ENCODE data around the gene CAMTA1. TPM values are rescaled to one million over a fixed set of nuclear protein-coding genes. Genes with fewer than 3 reads are reported as not detected.

CAMTA1 gene
- total and polyA plus RNA-seq, 2 donors = 53.3 to 115 TPM

GRCh38 chr1:7076572-7076971 is 291.3 kb downstream of the CAMTA1 start:
- DNase-seq (ENCODE audit: extremely low spot score) = no peak
- no peaks in the 10 kb centered on the region for H3K4me1 ChIP-seq (ENCODE audit: insufficient read depth)
- no peak overlapping the region for H3K4me3 ChIP-seq (ENCODE audit: low read depth, low read length)
- 60% methylated on average over 4 of the region's 4 CpGs for WGBS
- no peaks in the 10 kb centered on the region for H3K36me3 ChIP-seq (ENCODE audit: insufficient read depth)
- H3K27ac ChIP-seq (ENCODE audit: low read depth) = no peak overlapping the region

GRCh38 chr1:7077136-7077535 is 291.9 kb downstream of the CAMTA1 start:
- Histone ChIP-seq H3K4me1 (ENCODE audit: insufficient read depth) (no peaks in the 10 kb centered on the region), H3K4me3 (ENCODE audit: low read depth, low read length) (no peak overlapping the region), H3K36me3 (ENCODE audit: insufficient read depth) (no peaks in the 10 kb centered on the region), H3K27ac (ENCODE audit: low read depth) (no peak overlapping the region)
- no peak for DNase-seq (ENCODE audit: extremely low spot score)
- 45% methylated on average over 4 of the region's 4 CpGs for WGBS

GRCh38 chr1:7077970-7078369 is 292.7 kb downstream of the CAMTA1 start:
- H3K4me1 ChIP-seq (ENCODE audit: insufficient read depth) = no peaks in the 10 kb centered on the region
- WGBS = 82% methylated on average over 3 of the region's 3 CpGs
- H3K27ac ChIP-seq (ENCODE audit: low read depth) = no peak overlapping the region
- H3K36me3 ChIP-seq (ENCODE audit: insufficient read depth) = no peaks in the 10 kb centered on the region
- DNase-seq (ENCODE audit: extremely low spot score) = no peak
- H3K4me3 ChIP-seq (ENCODE audit: low read depth, low read length) = no peak overlapping the region

- 92% methylated on average over 4 of the region's 4 CpGs for WGBS
- Histone ChIP-seq H3K4me1 (ENCODE audit: insufficient read depth) (no peaks in the 10 kb centered on the region), H3K36me3 (ENCODE audit: insufficient read depth) (no peaks in the 10 kb centered on the region), H3K4me3 (ENCODE audit: low read depth, low read length) (no peak overlapping the region), H3K27ac (ENCODE audit: low read depth) (no peak overlapping the region)
- no peak for DNase-seq (ENCODE audit: extremely low spot score)
Observed at GRCh38 chr1:7079637-7080036, 294.4 kb downstream of the CAMTA1 start.

- Histone ChIP-seq H3K4me3 (ENCODE audit: low read depth, low read length) (no peak overlapping the region), H3K36me3 (ENCODE audit: insufficient read depth) (no peaks in the 10 kb centered on the region), H3K4me1 (ENCODE audit: insufficient read depth) (no peaks in the 10 kb centered on the region), H3K27ac (ENCODE audit: low read depth) (no peak overlapping the region)
- 63% methylated on average over 17 of the region's 17 CpGs for WGBS
- DNase-seq (ENCODE audit: extremely low spot score) = no peak
Observed at GRCh38 chr1:7084232-7084894, 299.1 kb downstream of the CAMTA1 start.

- DNase-seq (ENCODE audit: extremely low spot score) = no peak
- Histone ChIP-seq H3K27ac (ENCODE audit: low read depth) (no peak overlapping the region), H3K36me3 (ENCODE audit: insufficient read depth) (no peaks in the 10 kb centered on the region), H3K4me3 (ENCODE audit: low read depth, low read length) (no peak overlapping the region), H3K4me1 (ENCODE audit: insufficient read depth) (no peaks in the 10 kb centered on the region)
- 87% methylated on average over 6 of the region's 6 CpGs for WGBS
Observed at GRCh38 chr1:7085521-7085920, 300.3 kb downstream of the CAMTA1 start.

- 78% methylated on average over 11 of the region's 11 CpGs for WGBS
- no peaks in the 10 kb centered on the region for H3K4me1 ChIP-seq (ENCODE audit: insufficient read depth)
Observed at GRCh38 chr1:7086106-7086505, 300.9 kb downstream of the CAMTA1 start.

GRCh38 chr1:7087888-7088287 is 302.6 kb downstream of the CAMTA1 start:
- H3K36me3 ChIP-seq (ENCODE audit: insufficient read depth) = no peaks in the 10 kb centered on the region
- H3K4me3 ChIP-seq (ENCODE audit: low read depth, low read length) = no peak overlapping the region
- no peak for DNase-seq (ENCODE audit: extremely low spot score)
- no peak overlapping the region for H3K27ac ChIP-seq (ENCODE audit: low read depth)
- H3K4me1 ChIP-seq (ENCODE audit: insufficient read depth) = no peaks in the 10 kb centered on the region
- 91% methylated on average over 9 of the region's 9 CpGs for WGBS

More at GRCh38 chr1:7086106-7086505, 300.9 kb downstream of the CAMTA1 start:
- no peaks in the 10 kb centered on the region for H3K36me3 ChIP-seq (ENCODE audit: insufficient read depth)
- no peak for DNase-seq (ENCODE audit: extremely low spot score)
- H3K27ac ChIP-seq (ENCODE audit: low read depth) = no peak overlapping the region
- no peak overlapping the region for H3K4me3 ChIP-seq (ENCODE audit: low read depth, low read length)

GRCh38 chr1:7089497-7089896 is 304.2 kb downstream of the CAMTA1 start:
- H3K27ac ChIP-seq (ENCODE audit: low read depth) = no peak overlapping the region
- no peaks in the 10 kb centered on the region for H3K36me3 ChIP-seq (ENCODE audit: insufficient read depth)
- DNase-seq (ENCODE audit: extremely low spot score) = no peak
- no peaks in the 10 kb centered on the region for H3K4me1 ChIP-seq (ENCODE audit: insufficient read depth)
- 52% methylated on average over 5 of the region's 5 CpGs for WGBS
- no peak overlapping the region for H3K4me3 ChIP-seq (ENCODE audit: low read depth, low read length)

GRCh38 chr1:7093297-7093696 is 308.0 kb downstream of the CAMTA1 start:
- no peak overlapping the region for H3K4me3 ChIP-seq (ENCODE audit: low read depth, low read length)
- WGBS = 32% methylated on average over 10 of the region's 10 CpGs
- H3K36me3 ChIP-seq (ENCODE audit: insufficient read depth) = no peaks in the 10 kb centered on the region
- H3K27ac ChIP-seq (ENCODE audit: low read depth) = no peak overlapping the region
- no peaks in the 10 kb centered on the region for H3K4me1 ChIP-seq (ENCODE audit: insufficient read depth)
- DNase-seq (ENCODE audit: extremely low spot score) = no peak

GRCh38 chr1:7094086-7094485 is 308.8 kb downstream of the CAMTA1 start:
- 82% methylated on average over 4 of the region's 4 CpGs for WGBS

GRCh38 chr1:7094509-7094908 is 309.3 kb downstream of the CAMTA1 start:
- Histone ChIP-seq H3K4me3 (ENCODE audit: low read depth, low read length) (no peak overlapping the region), H3K4me1 (ENCODE audit: insufficient read depth) (no peaks in the 10 kb centered on the region), H3K36me3 (ENCODE audit: insufficient read depth) (no peaks in the 10 kb centered on the region), H3K27ac (ENCODE audit: low read depth) (no peak overlapping the region)
- DNase-seq (ENCODE audit: extremely low spot score) = no peak
- WGBS = 72% methylated on average over 10 of the region's 10 CpGs

More at GRCh38 chr1:7094086-7094485, 308.8 kb downstream of the CAMTA1 start:
- no peak overlapping the region for H3K4me3 ChIP-seq (ENCODE audit: low read depth, low read length)
- DNase-seq (ENCODE audit: extremely low spot score) = no peak
- H3K4me1 ChIP-seq (ENCODE audit: insufficient read depth) = no peaks in the 10 kb centered on the region
- no peak overlapping the region for H3K27ac ChIP-seq (ENCODE audit: low read depth)
- no peaks in the 10 kb centered on the region for H3K36me3 ChIP-seq (ENCODE audit: insufficient read depth)

- DNase-seq (ENCODE audit: extremely low spot score) = no peak
- 80% methylated on average over 12 of the region's 12 CpGs for WGBS
- Histone ChIP-seq H3K27ac (ENCODE audit: low read depth) (no peak overlapping the region), H3K4me3 (ENCODE audit: low read depth, low read length) (no peak overlapping the region), H3K36me3 (ENCODE audit: insufficient read depth) (no peaks in the 10 kb centered on the region), H3K4me1 (ENCODE audit: insufficient read depth) (no peaks in the 10 kb centered on the region)
Observed at GRCh38 chr1:7095343-7095964, 310.2 kb downstream of the CAMTA1 start.

- Histone ChIP-seq H3K36me3 (ENCODE audit: insufficient read depth) (no peaks in the 10 kb centered on the region), H3K4me1 (ENCODE audit: insufficient read depth) (no peaks in the 10 kb centered on the region), H3K4me3 (ENCODE audit: low read depth, low read length) (no peak overlapping the region), H3K27ac (ENCODE audit: low read depth) (no peak overlapping the region)
- no peak for DNase-seq (ENCODE audit: extremely low spot score)
- 81% methylated on average over 21 of the region's 21 CpGs for WGBS
Observed at GRCh38 chr1:7097938-7098592, 312.8 kb downstream of the CAMTA1 start.
